ENCODE results near the gene USP16.

Gene USP16

DNA sequence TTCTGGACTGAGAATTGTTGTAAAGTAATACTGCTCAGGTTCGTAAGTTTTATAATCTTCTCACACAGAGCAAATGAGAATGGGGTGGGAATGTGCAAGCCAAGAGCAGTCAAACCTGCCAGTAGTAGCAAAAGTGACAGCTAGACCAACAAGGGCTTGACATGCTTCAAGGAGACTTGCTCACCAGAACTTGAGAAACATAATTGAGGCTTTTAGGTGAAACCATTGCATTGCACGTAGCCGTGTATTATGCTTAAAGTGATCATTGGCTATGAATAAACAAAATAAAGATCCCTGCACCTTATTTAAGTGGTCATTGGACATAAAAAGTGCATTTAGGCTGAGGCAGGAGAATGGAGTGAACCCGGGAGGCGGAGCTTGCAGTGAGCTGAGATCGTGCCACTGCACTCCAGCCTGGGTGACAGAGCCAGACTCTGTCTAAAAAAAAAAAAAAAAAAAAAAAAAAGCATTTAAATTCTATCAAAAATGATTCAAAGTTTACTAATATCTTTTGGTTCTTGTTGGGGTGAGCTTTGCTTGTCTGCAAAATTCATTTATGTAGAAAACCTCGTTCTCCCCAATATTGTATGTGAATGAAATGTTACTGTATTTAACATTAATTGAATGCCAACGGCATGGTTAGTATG, 60.8 kb downstream of the USP16 start:
- peaks cover 0 to 6% (median 2%) of the 10 kb centered on the region in 4 experiments for H3K36me3 ChIP-seq (ENCODE audit: control insufficient read depth in 4 of 4, insufficient read depth in 4 of 4, low read length in 3 of 4)
- no peak overlapping the region for H3K27ac ChIP-seq (ENCODE audit: insufficient read depth in 1 of 2, low read depth in 1 of 2, low read length in 2 of 2, poor library complexity in 1 of 2, severe bottlenecking in 2 of 2)
- no peak overlapping the region for H3K4me3 ChIP-seq (ENCODE audit: control insufficient read depth in 1 of 7, extremely low read depth in 1 of 7, insufficient read depth in 4 of 7, low read depth in 2 of 7, low read length in 6 of 7)
- no peaks in the 10 kb centered on the region for H3K27me3 ChIP-seq (replicated peaks in 2 of 5; ENCODE audit: control insufficient read depth in 4 of 5, insufficient read depth in 5 of 5, low read length in 4 of 5)
- 100% methylated on average over 4 of the region's 8 CpGs for WGBS (ENCODE audit: insufficient coverage)
- ChIA-PET POLR2A (no interaction called here), CTCF (interaction anchor here (0.8 to 11.9 kb wide), 3 partner anchors 8 to 286 kb away, joined by 3 to 104 read pairs (median 3); no protein-coding TSS in a partner anchor)
- no peaks in the 10 kb centered on the region for H3K9me3 ChIP-seq (ENCODE audit: control extremely low read depth in 1 of 5, control insufficient read depth in 4 of 5, insufficient read depth in 2 of 5, low read depth in 1 of 5, low read length in 4 of 5)
- DNase-seq = no peak
- H3K4me1 ChIP-seq (ENCODE audit: control extremely low read depth in 1 of 4, control insufficient read depth in 4 of 4, insufficient read depth in 4 of 4, low read length in 3 of 4) = peaks cover 1 to 16% (median 13%) of the 10 kb centered on the region in 4 experiments

DNA sequence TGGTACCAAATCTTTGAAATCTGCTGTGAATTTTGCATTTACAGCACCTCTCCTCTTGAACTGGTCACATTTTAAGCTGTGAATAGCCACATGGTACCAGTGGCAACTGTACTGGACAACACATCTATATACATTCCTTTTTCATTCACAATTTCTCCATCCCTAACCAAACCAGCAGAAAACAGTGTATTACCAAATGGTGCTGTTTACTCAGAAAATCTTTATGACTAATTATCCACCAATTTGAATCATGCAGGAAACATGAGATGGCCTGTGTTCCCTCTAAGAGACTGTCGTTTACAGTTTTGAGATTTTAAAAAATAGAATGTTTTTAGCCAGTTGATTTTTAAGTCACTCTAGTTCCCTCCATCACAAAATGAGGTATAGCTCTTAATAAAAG, 66.6 kb downstream of the USP16 start:
- H3K4me3 ChIP-seq (ENCODE audit: control insufficient read depth in 1 of 7, extremely low read depth in 1 of 7, insufficient read depth in 4 of 7, low read depth in 2 of 7, low read length in 6 of 7) = no peak overlapping the region
- H3K36me3 ChIP-seq (ENCODE audit: control insufficient read depth in 4 of 4, insufficient read depth in 4 of 4, low read length in 3 of 4) = peaks cover 0 to 9% (median 5%) of the 10 kb centered on the region in 4 experiments
- WGBS (ENCODE audit: insufficient coverage) = no CpG with 5 or more reads among the region's 1 CpG
- POLR2A ChIA-PET = no interaction called here
- no peaks in the 10 kb centered on the region for H3K9me3 ChIP-seq (ENCODE audit: control extremely low read depth in 1 of 5, control insufficient read depth in 4 of 5, insufficient read depth in 2 of 5, low read depth in 1 of 5, low read length in 4 of 5)
- CTCF ChIA-PET = interaction anchor here (0.6 to 11.9 kb wide), 8 partner anchors 14 to 285 kb away, joined by 3 to 104 read pairs (median 6); no protein-coding TSS in a partner anchor
- no peak for DNase-seq
- no peak overlapping the region for H3K27ac ChIP-seq (ENCODE audit: insufficient read depth in 1 of 2, low read depth in 1 of 2, low read length in 2 of 2, poor library complexity in 1 of 2, severe bottlenecking in 2 of 2)
- H3K4me1 ChIP-seq (ENCODE audit: control extremely low read depth in 1 of 4, control insufficient read depth in 4 of 4, insufficient read depth in 4 of 4, low read length in 3 of 4) = peaks cover 0 to 7% (median 0%) of the 10 kb centered on the region in 4 experiments
- no peaks in the 10 kb centered on the region for H3K27me3 ChIP-seq (replicated peaks in 2 of 5; ENCODE audit: control insufficient read depth in 4 of 5, insufficient read depth in 5 of 5, low read length in 4 of 5)

DNA sequence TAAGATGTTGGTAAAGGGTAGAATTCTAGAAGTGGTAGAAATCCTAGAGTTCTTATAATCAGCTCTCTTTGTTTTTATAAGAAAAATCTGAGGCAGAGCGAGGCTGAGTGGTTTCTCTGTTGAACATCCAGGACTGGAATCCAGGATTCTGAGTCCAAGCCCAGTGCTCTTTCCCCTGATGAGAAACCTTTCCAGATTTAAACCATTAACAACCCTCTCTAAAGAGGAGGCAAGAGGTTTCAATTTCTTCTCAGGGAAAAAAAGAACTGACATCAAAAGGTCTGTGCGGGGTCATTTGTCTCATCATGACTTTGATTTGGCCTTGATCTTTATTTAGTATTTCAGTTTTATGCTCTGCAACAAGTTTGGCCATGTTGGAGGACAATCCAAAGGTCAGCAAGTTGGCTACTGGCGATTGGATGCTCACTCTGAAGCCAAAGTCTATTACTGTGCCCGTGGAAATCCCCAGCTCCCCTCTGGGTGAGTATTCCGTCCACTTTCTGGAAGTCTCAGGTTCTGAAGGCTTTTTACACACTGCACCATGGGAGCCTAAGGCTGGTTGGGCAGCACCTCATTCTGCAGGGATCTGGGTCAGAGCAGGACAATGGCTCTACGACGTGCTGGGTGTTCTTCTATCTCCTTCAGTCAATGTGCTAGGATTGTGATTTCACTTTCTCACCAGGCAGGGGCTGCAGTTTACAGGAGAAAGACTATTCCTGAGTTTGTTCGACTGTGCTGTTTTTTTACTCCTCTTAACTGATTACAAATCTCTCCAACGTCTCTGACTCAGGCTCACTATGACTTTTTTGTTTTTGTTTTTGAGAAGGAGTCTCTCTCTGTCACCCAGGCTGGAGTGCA, 67.9 kb downstream of the USP16 start:
- ChIA-PET POLR2A (no interaction called here), CTCF (interaction anchor here (0.7 to 11.9 kb wide), 3 partner anchors 10 to 279 kb away, joined by 4 to 104 read pairs (median 4); no protein-coding TSS in a partner anchor)
- H3K9me3 ChIP-seq (ENCODE audit: control extremely low read depth in 1 of 5, control insufficient read depth in 4 of 5, insufficient read depth in 2 of 5, low read depth in 1 of 5, low read length in 4 of 5) = no peaks in the 10 kb centered on the region
- H3K36me3 ChIP-seq (ENCODE audit: control insufficient read depth in 4 of 4, insufficient read depth in 4 of 4, low read length in 3 of 4) = peaks cover 0 to 7% (median 3%) of the 10 kb centered on the region in 4 experiments
- WGBS (ENCODE audit: insufficient coverage) = 82% methylated on average over 7 of the region's 9 CpGs
- no peak overlapping the region for H3K27ac ChIP-seq (ENCODE audit: insufficient read depth in 1 of 2, low read depth in 1 of 2, low read length in 2 of 2, poor library complexity in 1 of 2, severe bottlenecking in 2 of 2)
- DNase-seq = no peak
- no peak overlapping the region for H3K4me3 ChIP-seq (ENCODE audit: control insufficient read depth in 1 of 7, extremely low read depth in 1 of 7, insufficient read depth in 4 of 7, low read depth in 2 of 7, low read length in 6 of 7)
- no peaks in the 10 kb centered on the region for H3K27me3 ChIP-seq (replicated peaks in 2 of 5; ENCODE audit: control insufficient read depth in 4 of 5, insufficient read depth in 5 of 5, low read length in 4 of 5)
- H3K4me1 ChIP-seq (ENCODE audit: control extremely low read depth in 1 of 4, control insufficient read depth in 4 of 4, insufficient read depth in 4 of 4, low read length in 3 of 4) = peaks cover 0 to 7% (median 0%) of the 10 kb centered on the region in 4 experiments

GRCh38 chr21:29096218-29097015, 71.9 kb downstream of the USP16 start:
- ChIA-PET POLR2A (no interaction called here), CTCF (interaction anchor here (1.7 to 11.9 kb wide), 3 partner anchors 9 to 275 kb away, joined by 4 to 104 read pairs (median 6); no protein-coding TSS in a partner anchor)
- no peak overlapping the region for H3K4me3 ChIP-seq (ENCODE audit: control insufficient read depth in 1 of 7, extremely low read depth in 1 of 7, insufficient read depth in 4 of 7, low read depth in 2 of 7, low read length in 6 of 7)
- peaks cover 2 to 5% (median 3%) of the 10 kb centered on the region in 4 experiments for H3K36me3 ChIP-seq (ENCODE audit: control insufficient read depth in 4 of 4, insufficient read depth in 4 of 4, low read length in 3 of 4)
- no peak for DNase-seq
- WGBS (ENCODE audit: insufficient coverage) = 95% methylated on average over 6 of the region's 8 CpGs
- H3K4me1 ChIP-seq (ENCODE audit: control extremely low read depth in 1 of 4, control insufficient read depth in 4 of 4, insufficient read depth in 4 of 4, low read length in 3 of 4) = peaks cover 0 to 13% (median 2%) of the 10 kb centered on the region in 4 experiments
- H3K27ac ChIP-seq (ENCODE audit: insufficient read depth in 1 of 2, low read depth in 1 of 2, low read length in 2 of 2, poor library complexity in 1 of 2, severe bottlenecking in 2 of 2) = no peak overlapping the region
- H3K9me3 ChIP-seq (ENCODE audit: control extremely low read depth in 1 of 5, control insufficient read depth in 4 of 5, insufficient read depth in 2 of 5, low read depth in 1 of 5, low read length in 4 of 5) = no peaks in the 10 kb centered on the region
- no peaks in the 10 kb centered on the region for H3K27me3 ChIP-seq (replicated peaks in 2 of 5; ENCODE audit: control insufficient read depth in 4 of 5, insufficient read depth in 5 of 5, low read length in 4 of 5)

GRCh38 chr21:29098156-29098555, 73.7 kb downstream of the USP16 start:
- WGBS (ENCODE audit: insufficient coverage) = 92% methylated on average over 2 of the region's 2 CpGs
- Histone ChIP-seq H3K27me3 (replicated peaks in 2 of 5; ENCODE audit: control insufficient read depth in 4 of 5, insufficient read depth in 5 of 5, low read length in 4 of 5) (no peaks in the 10 kb centered on the region), H3K27ac (ENCODE audit: insufficient read depth in 1 of 2, low read depth in 1 of 2, low read length in 2 of 2, poor library complexity in 1 of 2, severe bottlenecking in 2 of 2) (no peak overlapping the region), H3K9me3 (ENCODE audit: control extremely low read depth in 1 of 5, control insufficient read depth in 4 of 5, insufficient read depth in 2 of 5, low read depth in 1 of 5, low read length in 4 of 5) (no peaks in the 10 kb centered on the region), H3K4me3 (ENCODE audit: control insufficient read depth in 1 of 7, extremely low read depth in 1 of 7, insufficient read depth in 4 of 7, low read depth in 2 of 7, low read length in 6 of 7) (no peak overlapping the region), H3K4me1 (ENCODE audit: control extremely low read depth in 1 of 4, control insufficient read depth in 4 of 4, insufficient read depth in 4 of 4, low read length in 3 of 4) (peaks cover 0 to 13% (median 2%) of the 10 kb centered on the region in 4 experiments), H3K36me3 (ENCODE audit: control insufficient read depth in 4 of 4, insufficient read depth in 4 of 4, low read length in 3 of 4) (peaks cover 0 to 2% (median under 1%) of the 10 kb centered on the region in 4 experiments)
- POLR2A ChIA-PET = no interaction called here
- DNase-seq = no peak
- CTCF ChIA-PET = interaction anchor here (0.6 to 1.3 kb wide), 4 partner anchors 8 to 274 kb away, joined by 3 to 4 read pairs (median 3); no protein-coding TSS in a partner anchor

GRCh38 chr21:29102791-29103257, 78.4 kb downstream of the USP16 start:
- Histone ChIP-seq H3K4me3 (ENCODE audit: control insufficient read depth in 1 of 7, extremely low read depth in 1 of 7, insufficient read depth in 4 of 7, low read depth in 2 of 7, low read length in 6 of 7) (no peak overlapping the region), H3K27ac (ENCODE audit: insufficient read depth in 1 of 2, low read depth in 1 of 2, low read length in 2 of 2, poor library complexity in 1 of 2, severe bottlenecking in 2 of 2) (no peak overlapping the region), H3K36me3 (ENCODE audit: control insufficient read depth in 4 of 4, insufficient read depth in 4 of 4, low read length in 3 of 4) (peaks cover 0 to 2% (median 0%) of the 10 kb centered on the region in 4 experiments), H3K27me3 (replicated peaks in 2 of 5; ENCODE audit: control insufficient read depth in 4 of 5, insufficient read depth in 5 of 5, low read length in 4 of 5) (no peaks in the 10 kb centered on the region), H3K4me1 (ENCODE audit: control extremely low read depth in 1 of 4, control insufficient read depth in 4 of 4, insufficient read depth in 4 of 4, low read length in 3 of 4) (peaks cover 0 to 13% (median 2%) of the 10 kb centered on the region in 4 experiments), H3K9me3 (ENCODE audit: control extremely low read depth in 1 of 5, control insufficient read depth in 4 of 5, insufficient read depth in 2 of 5, low read depth in 1 of 5, low read length in 4 of 5) (no peaks in the 10 kb centered on the region)
- ChIA-PET POLR2A (no interaction called here), CTCF (no interaction called here)
- DNase-seq = no peak
- 92% methylated on average over 2 of the region's 2 CpGs for WGBS (ENCODE audit: insufficient coverage)
